GM21447 (cell line): ENCODE results near the gene COQ10A.
"Not testable (repeated sequence)": the region's sequence is repeated elsewhere in the genome, so short reads cannot be mapped to it uniquely, and the experiment has no call there.

Experiments used
- ATAC-seq: cut with Tn5 transposase; IDR thresholded peaks from one replicate; pipeline ENCODE4 v1.9.1; 2021; ENCODE audit not compliant: unreplicated experiment

The COQ10A gene

DNA sequence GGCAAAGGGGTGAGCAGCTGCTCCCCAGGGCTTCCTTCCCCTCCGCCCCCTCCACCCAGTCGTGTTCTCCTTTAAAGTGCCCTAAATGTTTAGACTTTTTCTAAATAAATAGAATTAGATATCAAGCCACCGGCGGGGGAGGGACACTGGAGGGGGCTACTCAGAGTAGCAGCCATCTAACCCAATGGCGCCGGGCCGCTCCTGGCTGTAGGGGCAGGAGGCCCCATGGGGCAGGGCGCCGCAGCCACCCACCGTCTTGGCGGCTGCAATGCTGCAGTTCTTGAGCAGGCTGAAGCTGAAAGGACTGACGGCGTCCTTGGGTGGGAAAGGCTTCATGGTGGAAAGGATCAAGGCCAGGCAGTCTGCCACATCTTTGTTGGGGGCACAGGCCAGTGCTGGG, 23.8 kb upstream of the COQ10A start:
- no peak for ATAC-seq

DNA sequence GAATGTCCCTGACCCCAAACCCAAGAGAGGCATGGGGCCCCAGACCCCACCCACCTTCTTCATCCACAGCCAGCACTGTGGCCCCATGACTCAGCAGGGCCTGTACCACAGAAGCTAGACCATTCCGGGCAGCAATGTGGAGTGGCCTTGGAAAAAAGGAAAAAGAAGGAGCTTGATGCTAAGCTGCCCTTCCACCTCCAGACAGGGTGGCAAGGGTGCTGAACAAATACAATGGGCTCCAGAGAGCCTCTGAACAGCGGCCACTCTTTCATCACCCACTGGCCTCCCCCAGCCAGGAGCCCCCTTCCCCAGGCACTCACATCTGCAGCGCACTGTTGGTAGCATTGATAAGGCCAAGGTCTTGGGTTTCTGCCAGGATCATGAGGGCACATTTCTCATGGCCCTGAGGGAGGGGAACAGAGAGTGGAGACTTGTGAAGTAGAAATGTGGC, 23.0 kb upstream of the COQ10A start:
- no peak for ATAC-seq

DNA sequence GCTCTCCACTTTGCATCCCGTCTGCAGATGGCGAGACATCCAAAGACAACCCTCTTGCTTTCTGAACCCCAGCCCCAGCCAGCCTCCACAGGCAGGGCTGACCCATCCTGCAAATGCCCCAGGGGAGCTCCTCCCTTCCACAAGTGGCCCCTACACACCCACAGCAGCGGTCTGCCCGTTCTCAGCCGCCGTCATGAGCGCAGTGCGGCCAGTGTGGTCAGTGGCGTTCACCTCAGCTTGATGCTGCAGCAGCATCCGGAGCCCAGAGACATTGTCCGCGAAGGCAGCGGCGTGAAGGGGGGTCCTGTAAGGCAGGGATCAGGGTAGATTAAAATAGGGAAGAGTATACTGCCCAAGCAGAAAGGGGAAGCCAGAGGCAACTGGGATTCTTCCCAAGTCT, 22.2 kb upstream of the COQ10A start:
- ATAC-seq = no peak

DNA sequence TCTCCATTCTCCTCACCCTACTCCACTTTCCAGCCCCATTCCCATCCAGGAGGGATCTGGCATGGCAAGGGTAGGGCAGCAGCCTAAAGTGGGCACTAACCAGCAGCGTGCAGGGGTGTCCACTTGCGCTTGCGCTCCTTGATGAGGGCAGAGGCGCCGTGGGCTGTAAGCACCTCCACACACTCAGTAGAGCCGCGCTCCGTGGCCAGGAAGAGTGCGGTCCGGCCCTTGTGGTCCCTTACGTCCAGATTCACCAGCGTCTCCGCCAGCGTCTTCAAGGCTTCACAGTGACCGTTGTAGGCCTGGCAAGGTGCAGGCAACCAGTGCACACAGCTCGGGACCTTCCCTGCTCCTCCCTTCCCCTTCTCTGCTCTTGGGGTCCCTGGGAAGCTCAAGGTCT, 18.8 kb upstream of the COQ10A start:
- no peak for ATAC-seq

DNA sequence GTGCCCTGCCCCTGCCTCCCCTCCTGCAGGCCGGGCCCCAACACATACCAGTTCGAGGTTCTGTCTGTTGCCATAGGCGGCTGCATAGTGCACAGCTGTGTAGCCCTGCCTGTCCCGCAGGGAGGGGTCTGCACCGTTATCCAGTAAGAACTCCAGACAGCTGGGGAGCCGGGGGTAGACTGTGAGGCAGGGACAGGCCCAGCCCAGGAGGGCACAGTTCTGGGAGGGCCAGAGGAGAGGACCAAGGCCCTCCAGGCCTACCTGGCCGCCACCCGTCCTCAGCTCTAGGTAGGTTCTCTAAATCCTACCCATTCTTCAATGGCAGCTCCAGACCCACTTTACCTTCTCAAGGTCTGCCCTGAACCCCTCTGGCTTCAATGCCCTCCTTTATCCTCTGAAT, 18.0 kb upstream of the COQ10A start:
- no peak for ATAC-seq

DNA sequence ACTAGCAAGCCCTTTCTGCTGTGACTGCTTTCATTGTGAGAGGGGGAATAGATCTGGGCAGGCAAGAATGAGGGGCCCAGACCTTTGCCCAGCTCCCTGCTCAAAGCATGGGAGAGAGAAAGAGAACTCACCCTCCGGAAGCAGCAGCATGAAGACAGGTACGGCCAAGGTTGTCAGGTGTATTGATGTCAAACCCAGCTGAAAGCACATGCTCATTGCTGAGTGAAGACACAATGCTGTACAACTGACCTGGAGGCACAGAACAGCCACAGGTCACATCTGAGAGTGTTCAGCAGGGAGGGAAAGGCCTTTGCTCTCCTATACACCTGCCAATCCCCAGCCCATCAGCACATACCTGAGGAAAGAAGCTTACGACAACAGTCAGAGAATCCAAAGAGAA, 14.1 kb upstream of the COQ10A start:
- no peak for ATAC-seq

DNA sequence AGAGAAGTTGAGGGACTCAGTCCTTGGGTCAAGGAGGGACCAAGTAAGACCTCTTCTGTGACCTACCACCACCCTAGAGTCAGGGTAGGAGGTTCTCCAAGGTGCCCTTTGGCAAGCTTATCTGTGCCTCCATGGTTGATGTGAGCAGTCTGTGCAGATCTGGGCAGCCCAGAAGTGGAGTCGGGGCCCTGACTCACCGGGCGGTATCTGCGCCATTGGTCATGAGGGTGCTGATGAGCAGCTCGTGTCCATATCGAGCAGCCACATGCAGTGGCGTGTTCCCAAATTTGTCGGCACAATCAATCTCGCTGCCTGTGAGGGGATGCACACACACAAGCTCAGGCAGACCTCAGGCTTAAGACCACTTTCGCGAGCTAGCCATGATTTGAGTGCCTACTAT, 13.7 kb upstream of the COQ10A start:
- no peak for ATAC-seq

DNA sequence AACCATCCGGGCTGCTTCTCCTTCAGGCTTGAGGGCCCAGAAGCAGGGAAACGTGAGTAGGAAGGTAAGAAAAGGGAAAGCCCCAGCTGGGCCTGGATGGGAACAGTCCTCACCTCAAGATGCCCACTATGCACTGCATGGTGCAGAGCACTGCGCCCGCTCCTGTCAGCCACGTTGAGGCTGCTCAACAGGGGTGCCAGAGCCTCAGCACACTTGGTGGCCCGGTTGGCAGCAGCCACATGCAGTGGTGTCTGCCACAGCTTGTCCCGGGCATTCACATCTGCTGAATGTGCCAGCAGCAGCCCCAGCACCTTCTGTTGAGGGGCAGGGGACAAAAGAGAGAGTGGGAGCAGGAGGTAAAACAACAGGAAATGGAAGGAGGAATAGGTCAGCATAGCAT, 11.1 kb upstream of the COQ10A start:
- no peak for ATAC-seq

DNA sequence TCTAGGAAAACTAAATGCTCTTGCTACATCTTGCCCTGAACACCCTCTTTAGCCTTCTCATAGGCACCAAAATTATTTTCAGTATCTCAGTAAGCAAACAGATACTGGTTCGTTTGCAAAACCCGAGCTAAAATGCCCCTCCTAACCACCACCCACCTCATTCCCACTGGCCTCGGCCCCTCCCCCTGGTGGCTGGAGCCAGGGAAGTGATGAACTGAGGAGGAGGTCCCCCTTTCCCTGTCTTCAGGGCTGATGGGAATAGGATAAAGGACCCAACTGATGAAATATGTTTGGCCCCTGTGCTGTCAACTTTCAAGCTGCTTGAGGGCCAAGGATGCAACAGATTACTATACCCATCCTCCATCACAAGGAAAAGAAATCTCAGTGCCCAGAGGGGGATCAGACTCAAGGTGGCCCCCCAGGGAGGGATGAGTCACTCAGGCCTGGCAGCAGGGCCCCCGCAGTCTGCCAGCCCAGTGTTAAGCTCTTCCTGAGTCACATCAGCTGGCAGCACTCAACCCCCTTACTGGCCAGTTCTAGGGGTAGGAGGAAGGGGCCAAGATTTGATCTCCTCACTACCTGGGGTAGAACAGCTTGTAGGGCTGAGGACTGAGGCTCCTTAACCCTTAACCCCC, 10.3 kb upstream of the COQ10A start:
- no peak for ATAC-seq

DNA sequence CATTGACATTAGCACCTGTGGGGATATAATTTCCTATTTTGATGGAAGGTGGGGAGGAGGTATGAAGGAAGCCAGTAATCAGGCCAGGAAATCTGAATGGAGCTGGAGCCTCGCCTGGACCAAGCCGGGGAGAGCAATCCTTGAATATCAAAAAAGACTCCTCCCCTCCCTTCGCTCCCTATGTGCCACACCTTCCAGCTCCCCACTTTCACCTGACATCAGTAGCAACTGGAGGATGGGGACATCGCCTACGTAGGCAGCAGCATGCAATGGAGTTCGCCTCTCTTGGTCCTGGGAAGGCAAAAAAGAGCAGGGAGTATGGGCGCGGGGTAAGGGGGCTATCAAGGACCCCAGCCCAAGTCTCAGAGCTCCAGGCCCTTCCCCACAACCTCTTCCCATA, 9.7 kb upstream of the COQ10A start:
- no peak for ATAC-seq

DNA sequence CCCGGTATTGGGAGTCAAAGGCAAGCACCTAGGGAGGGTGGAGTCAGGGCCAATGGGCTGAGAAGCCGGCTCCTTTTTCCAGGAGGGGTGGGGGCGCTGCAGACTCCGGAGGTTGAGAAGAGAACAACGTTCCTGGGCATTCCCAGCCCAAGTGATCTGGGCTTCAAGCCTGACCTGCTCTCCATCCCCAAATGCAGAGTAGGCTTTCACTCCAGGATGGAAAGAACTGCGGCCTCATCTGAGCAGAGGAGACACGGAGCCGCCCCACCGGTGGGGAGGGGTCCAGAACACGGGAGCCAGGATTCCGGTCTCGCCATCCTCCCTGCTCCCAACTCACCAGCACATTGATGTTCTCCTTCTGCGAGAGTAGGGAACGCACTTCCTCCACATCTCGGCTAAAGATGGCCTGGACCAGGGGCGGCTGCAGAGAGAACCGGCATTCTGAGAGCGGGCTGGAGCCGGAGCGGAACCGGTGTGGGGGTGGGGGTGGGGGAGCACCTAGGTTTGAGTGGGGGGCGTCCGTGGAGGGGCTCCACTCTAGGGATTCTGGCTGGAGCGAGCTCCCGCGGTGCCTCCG, 9.2 kb upstream of the COQ10A start:
- peak; percentile 10 for ATAC-seq

DNA sequence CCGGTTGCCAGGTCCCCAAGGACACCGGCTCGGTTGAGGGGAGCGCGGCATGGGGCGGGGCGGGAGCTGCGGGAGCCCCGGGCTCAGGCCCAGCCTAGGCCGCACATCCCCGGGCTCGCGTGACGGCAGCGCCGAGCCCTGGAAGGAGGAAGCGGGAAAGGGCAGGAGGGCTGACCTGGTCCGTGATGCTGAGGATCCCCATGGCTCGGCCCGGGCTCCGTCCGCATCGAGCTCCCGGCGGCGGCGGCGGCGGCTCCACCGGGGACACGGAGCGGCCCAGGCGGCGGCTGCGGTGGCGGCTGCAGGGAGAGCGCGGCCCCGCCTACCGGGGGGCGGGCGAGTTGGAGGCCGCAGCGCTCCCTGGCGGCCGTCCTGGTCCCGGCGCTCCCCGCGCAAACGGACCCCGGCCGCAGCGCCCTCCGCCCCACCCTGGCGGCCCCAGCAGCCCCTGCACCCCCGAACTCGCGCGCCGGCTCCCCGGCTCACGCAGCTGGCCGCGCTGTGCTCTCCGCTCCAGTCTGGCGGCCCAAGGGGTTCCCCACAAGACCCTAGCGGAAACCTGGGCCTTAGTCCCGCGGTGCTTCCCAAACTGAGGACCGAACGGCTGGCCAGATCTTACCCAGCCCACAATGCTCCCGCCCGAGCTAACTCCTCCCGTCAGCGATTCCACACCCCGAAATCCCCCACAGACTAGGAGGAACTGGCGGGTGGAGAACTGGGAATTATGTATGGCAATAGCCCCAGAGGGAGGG, 8.5 kb upstream of the COQ10A start, which contains the start of gene ANKRD52:
Gene ANKRD52, minus strand, starts transcription at position 317 of the 752 bp plus-strand sequence. Its CDS starts 115 bp downstream, at position 202.
- peak; percentile 83 for ATAC-seq

DNA sequence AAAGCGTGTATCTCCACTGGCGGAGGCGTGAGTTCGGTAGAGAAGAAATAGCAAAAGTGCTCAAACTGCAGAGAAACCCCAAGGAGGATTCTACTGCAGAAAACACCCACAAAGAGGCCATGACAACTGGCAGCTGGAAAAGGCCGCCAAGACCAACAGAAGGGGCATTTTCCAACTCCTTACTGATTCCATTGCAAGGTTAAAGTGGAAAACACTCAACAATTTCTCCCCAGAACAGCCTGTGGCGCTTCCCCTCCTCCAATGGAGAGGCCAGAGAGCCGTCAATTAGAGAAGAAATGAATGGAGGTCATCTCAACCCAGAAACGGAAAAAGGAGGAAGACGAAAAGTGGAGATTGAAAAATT, 7.9 kb upstream of the COQ10A start:
- peak; percentile 4 for ATAC-seq

DNA sequence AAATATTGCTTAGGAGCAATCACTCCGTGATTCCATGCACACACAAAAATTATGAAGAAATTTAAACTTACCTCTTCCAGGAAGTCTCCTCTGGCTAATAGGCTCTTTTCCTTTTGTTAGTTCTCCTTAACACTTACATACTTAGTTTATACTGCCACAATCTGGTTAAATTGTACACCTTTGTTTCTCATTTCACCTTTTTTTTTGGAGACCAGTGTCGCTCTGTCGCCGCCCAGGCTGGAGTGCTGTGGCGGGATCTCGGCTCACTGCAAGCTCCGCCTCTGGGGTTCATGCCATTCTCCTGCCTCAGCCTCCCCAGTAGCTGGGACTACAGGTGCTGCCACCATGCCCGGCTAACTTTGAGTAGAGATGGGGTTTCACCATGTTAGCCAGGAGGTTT, 6.4 kb upstream of the COQ10A start:
- no peak for ATAC-seq

DNA sequence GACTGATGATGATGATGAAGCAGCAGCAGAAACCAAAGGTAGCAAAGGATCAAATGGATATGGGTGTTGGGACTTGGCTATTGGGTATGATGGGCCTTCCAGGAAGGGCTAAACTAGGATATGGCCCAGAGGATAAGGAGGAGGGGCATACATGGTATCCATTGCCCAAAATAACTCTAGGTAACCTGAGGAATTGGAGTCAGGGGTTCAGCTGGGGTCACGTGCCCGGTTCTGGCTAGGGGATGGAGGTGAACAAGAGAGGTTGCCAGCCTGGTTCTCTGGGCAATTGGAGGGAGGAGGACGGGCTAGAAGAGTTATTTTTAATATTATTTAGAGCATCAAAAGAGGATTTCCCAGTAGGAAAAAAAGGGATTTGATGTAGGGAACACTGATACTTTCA, 5.8 kb upstream of the COQ10A start:
- no peak for ATAC-seq

DNA sequence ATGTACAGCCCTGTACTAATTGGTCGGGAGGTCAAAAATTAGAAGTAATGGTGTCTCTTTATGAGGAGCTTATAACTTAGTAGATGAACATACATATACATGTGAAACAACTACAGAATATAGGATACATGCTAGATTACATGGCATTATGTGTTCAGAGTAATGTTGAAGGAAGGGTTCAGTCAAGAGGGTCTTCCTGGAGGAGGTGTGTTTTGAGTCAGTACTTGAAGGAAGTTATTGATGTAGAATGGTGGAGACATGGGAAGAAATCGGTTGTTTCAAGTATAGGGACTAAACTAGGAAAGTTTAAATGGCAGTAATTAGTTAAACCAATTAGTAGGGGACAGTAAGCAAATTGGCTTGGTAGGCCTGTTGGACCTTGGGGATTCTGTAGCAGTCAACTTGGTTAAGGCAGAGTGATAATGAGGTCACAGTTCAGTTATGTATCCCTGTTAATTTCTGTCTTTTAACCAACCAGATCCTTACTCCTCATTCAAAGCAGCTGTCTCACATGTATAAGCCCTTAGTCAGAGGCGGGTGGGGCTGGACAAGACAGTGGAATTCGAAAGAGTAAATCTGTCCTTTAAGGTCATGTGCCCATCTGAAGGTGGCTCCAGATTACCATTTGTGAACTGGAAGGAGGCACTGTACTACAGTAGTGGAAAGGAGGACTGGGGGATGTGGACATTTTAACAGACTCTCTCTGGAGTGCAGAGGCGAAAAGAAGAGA, 5.1 kb upstream of the COQ10A start:
- no peak for ATAC-seq

DNA sequence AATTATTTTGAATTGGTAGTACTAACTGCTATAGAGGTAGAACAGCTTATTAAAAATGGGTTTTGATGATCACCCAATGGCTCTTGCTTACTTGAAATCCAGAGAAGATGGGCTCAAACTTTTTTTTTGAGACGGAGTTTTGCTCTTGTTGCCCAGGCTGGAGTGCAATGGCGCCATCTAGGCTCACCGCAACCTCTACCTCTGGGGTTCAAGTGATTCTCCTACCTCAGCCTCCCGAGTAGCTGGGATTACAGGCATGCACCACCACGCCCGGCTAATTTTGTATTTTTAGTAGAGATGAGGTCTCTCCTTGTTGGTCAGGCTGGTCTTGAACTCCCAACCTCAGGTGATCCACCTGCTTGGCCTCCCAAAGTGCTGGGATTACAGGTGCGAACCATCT, 3.8 kb upstream of the COQ10A start:
- ATAC-seq = not testable (repeated sequence)

DNA sequence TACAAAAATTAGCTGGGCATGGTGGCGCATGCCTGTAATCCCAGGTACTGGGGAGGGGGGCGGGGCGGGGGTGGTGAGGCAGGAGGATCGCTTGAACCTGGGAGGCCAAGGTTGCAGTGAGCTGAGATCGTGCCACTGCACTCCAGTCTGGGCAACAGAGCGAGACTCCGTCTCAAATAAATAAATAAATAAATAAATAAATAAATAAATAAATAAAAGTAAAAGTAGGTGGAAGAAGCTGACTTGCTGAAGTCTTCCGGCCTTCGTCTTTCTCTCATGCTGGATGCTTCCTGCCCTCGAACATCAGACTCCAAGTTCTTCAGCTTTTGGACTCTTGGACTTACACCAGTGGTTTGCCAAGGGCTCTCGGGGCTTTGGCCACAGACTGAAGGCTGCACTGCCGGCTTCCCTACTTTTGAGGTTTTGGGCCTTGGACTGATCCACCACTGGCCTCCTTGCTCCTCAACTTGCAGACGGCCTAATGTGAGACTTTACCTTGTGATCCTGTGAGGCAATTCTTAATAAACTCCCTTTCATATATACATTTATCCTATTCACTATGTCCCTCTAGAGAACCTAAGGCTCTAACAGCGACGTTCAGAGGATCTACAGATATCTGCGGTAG, 562 bp upstream of the COQ10A start:
- ATAC-seq = not testable (repeated sequence)

DNA sequence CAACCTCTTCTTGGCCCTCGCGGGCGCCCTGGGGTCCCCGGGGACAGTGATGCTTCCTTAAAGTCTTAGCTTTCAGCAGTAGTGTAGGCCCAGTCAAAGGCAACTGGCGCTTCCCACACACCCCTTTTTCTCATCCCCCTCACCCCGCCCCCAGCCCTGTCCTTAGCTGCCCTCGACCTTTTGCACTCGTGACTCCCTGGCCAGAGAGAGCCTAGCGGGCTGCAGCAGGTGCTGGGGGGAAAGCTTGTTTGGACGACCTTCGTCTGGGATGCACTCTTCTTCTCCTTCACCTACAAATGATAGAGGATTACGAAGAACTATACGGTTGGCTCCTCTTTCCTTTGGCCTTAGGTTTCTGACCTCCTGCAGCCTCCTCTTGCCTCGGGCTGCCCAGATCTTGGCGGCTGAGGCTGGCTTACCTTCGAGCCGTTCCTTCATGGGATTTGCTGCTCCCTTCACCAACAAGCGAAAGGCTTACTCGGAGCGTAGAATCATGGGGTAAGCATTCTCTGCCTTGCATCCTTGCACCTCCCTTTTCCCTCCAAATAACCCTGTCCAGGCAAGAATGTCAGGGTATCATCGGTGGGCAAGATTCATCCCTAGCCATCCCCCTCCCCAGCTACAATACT, 815 bp downstream of the COQ10A start:
- peak; percentile 19 for ATAC-seq

DNA sequence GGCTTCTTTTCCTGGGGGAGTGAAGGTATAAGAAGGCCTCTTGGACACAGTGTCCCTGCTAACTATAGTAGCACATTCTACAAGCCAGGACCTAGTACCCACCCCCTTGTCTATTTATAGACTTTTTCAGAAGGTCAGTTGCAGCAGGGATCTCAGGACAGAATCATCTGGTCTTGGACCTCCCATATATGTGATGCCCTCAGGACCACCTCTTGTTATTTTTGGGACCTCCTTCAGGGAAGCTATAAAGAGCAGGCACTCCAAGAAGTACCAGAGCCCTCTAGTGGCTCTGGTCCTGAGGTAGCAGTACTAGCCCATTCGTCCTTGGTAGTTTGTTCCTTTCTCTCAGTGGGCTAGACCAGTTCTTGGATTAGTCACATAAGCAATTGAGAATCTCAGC, 4.3 kb downstream of the COQ10A start:
- ATAC-seq = no peak

DNA sequence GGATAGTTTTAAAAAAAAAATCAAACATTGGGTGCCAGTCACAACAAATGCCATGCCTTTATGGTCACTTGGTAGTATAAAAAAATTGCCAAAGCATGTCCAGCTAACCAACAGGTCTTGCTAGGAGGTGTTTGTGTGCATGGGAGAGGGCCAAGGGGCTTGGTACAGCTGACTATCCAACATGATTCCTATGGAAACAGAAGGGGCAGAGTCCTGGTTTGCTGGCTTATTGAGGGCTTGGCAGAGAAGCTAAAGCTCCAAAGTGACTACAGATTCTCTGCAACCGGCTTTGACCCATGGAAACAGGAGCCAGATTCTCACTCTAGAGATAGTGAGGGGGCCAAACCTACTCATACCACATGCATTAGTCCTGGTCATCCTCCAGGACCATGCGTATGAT, 5.7 kb downstream of the COQ10A start:
- not testable (repeated sequence) for ATAC-seq
